ENCODE results near the gene ANKHD1. TPM values are rescaled to one million over a fixed set of nuclear protein-coding genes. Genes with fewer than 3 reads are reported as not detected.

Gene ANKHD1
- total RNA-seq, 4 donors from 2014 or later, result 106 to 200 (median 161) TPM

- no peaks in the 10 kb centered on the region for H3K36me3 ChIP-seq
- H3K4me3 ChIP-seq, result no peak overlapping the region
- peaks cover 8 to 17% of the 10 kb centered on the region in 2 donors for H3K4me1 ChIP-seq
- intact Hi-C loops (cut with DNase I; ENCODE audit: low total_unique reads), result no loop called here
- H3K27ac ChIP-seq, result no peak overlapping the region
- TF ChIP-seq, protein P1, sequence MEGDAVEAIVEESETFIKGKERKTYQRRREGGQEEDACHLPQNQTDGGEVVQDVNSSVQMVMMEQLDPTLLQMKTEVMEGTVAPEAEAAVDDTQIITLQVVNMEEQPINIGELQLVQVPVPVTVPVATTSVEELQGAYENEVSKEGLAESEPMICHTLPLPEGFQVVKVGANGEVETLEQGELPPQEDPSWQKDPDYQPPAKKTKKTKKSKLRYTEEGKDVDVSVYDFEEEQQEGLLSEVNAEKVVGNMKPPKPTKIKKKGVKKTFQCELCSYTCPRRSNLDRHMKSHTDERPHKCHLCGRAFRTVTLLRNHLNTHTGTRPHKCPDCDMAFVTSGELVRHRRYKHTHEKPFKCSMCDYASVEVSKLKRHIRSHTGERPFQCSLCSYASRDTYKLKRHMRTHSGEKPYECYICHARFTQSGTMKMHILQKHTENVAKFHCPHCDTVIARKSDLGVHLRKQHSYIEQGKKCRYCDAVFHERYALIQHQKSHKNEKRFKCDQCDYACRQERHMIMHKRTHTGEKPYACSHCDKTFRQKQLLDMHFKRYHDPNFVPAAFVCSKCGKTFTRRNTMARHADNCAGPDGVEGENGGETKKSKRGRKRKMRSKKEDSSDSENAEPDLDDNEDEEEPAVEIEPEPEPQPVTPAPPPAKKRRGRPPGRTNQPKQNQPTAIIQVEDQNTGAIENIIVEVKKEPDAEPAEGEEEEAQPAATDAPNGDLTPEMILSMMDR (IDR thresholded peaks at IDR 0.05), result no peak
- TF ChIP-seq POLR2A (IDR thresholded peaks at IDR 0.05), result no peak
- H3K9me3 ChIP-seq, result no peaks in the 10 kb centered on the region
- no peak for DNase-seq
- H3K27me3 ChIP-seq, result no peaks in the 10 kb centered on the region
Measured at GRCh38 chr5:140567136-140567818, 165.6 kb downstream of the ANKHD1 start.

- Histone ChIP-seq H3K27ac (no peak overlapping the region), H3K4me1 (peaks cover 8 to 17% of the 10 kb centered on the region in 2 donors)
- intact Hi-C loops (cut with DNase I; ENCODE audit: low total_unique reads), result no loop called here
Measured at GRCh38 chr5:140567871-140568270, 166.2 kb downstream of the ANKHD1 start.

DNA sequence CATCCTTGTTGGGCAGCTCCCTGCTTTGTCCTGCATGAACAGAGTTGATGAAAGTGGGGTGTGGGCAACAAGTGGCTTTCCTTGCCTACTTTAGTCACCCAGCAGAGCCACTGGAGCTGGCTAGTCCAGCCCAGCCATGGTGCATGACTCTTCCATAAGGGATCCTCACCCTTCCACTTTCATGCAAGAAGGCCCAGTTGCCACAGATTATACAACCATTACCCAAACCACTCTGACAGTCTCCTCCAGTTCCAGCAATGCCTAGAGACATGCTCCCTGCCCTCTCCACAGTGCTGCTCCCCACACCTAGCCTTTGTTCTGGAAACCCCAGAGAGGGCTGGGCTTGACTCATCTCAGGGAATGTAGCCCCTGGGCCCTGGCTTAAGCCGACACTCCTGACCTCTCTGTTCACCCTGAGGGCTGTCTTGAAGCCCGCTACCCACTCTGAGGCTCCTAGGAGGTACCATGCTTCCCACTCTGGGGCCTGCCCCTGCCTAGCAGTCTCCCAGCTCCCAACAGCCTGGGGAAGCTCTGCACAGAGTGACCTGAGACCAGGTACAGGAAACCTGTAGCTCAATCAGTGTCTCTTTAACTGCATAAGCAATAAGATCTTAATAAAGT is 166.9 kb downstream of the ANKHD1 start:
- Histone ChIP-seq H3K4me1 (peaks cover 8 to 11% of the 10 kb centered on the region in 2 donors), H3K27me3 (no peaks in the 10 kb centered on the region), H3K9me3 (no peaks in the 10 kb centered on the region), H3K36me3 (no peaks in the 10 kb centered on the region), H3K27ac (peak overlapping the region in 1 of 2 donors; percentile 26), H3K4me3 (no peak overlapping the region)
- no peak for TF ChIP-seq POLR2A (IDR thresholded peaks at IDR 0.05)
- TF ChIP-seq, protein P1 (IDR thresholded peaks at IDR 0.05), result no peak
- no peak for DNase-seq
- intact Hi-C loops (cut with DNase I; ENCODE audit: low total_unique reads), result no loop called here

More at GRCh38 chr5:140567871-140568270, 166.2 kb downstream of the ANKHD1 start:
- Histone ChIP-seq H3K9me3 (no peaks in the 10 kb centered on the region), H3K36me3 (no peaks in the 10 kb centered on the region), H3K27me3 (no peaks in the 10 kb centered on the region), H3K4me3 (no peak overlapping the region)
- TF ChIP-seq, protein P1 (IDR thresholded peaks at IDR 0.05), result no peak
- no peak for TF ChIP-seq POLR2A (IDR thresholded peaks at IDR 0.05)
- DNase-seq, result no peak

GRCh38 chr5:140569197-140569596 is 167.6 kb downstream of the ANKHD1 start:
- Histone ChIP-seq H3K4me3 (no peak overlapping the region), H3K27ac (peak overlapping the region; percentile 26 to 33), H3K36me3 (no peaks in the 10 kb centered on the region), H3K27me3 (no peaks in the 10 kb centered on the region), H3K4me1 (peaks cover 8 to 10% of the 10 kb centered on the region in 2 donors), H3K9me3 (no peaks in the 10 kb centered on the region)
- intact Hi-C loops (cut with DNase I; ENCODE audit: low total_unique reads), result no loop called here
- TF ChIP-seq, protein P1 (IDR thresholded peaks at IDR 0.05), result no peak
- TF ChIP-seq POLR2A (IDR thresholded peaks at IDR 0.05), result no peak
- DNase-seq, result no peak

DNA sequence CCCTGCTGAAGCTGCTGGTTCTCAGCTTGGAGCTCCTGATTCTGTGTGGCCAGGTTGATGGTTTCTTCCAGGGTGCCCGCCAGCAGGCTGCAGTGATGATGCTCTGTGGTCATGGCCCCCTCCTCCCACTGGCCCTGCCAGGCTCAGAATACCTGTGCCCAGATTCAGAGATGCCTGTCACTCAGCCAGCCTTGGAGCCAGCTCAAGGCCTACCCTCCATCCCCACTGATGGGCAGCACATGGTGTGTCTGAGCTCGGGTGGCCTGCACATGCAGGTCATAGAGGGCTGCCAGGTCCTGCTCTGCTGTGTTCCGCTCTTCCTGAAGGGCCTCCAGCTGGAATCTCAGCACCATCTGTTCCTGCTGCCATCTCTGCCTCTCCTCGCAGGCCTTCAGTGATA is 168.4 kb downstream of the ANKHD1 start:
- no peaks in the 10 kb centered on the region for H3K36me3 ChIP-seq
- H3K27me3 ChIP-seq, result no peaks in the 10 kb centered on the region
- peaks cover 8 to 10% of the 10 kb centered on the region in 2 donors for H3K4me1 ChIP-seq
- intact Hi-C loops (cut with DNase I; ENCODE audit: low total_unique reads), result no loop called here
- H3K27ac ChIP-seq, result peak overlapping the region; percentile 26 to 33
- no peak for TF ChIP-seq POLR2A (IDR thresholded peaks at IDR 0.05)
- TF ChIP-seq, protein P1 (IDR thresholded peaks at IDR 0.05), result no peak
- H3K9me3 ChIP-seq, result no peaks in the 10 kb centered on the region
- no peak overlapping the region for H3K4me3 ChIP-seq
- DNase-seq, result no peak

Measured in uterus (tissue), 4 donors.